ENCODE measurements around the gene TTLL9.

- no peak for TF ChIP-seq POLR2AphosphoS5 (IDR thresholded peaks at IDR 0.05)
- TF ChIP-seq CTCF (IDR thresholded peaks at IDR 0.05): no peak
- no peak for TF ChIP-seq POLR2A (IDR thresholded peaks at IDR 0.05)
- TF ChIP-seq EP300 (IDR thresholded peaks at IDR 0.05): no peak
Observed at GRCh38 chr20:31824125-31824485, 46.3 kb upstream of the TTLL9 start.

Measured in stomach (tissue), 4 donors.